HG03469 (cell line): ENCODE data around the gene PCBP3.

Source experiments
- ATAC-seq: cut with Tn5 transposase; IDR thresholded peaks from one replicate; pipeline ENCODE4 v1.9.1; 2021; ENCODE audit warnings: mild to moderate bottlenecking, moderate library complexity, moderate number of reproducible peaks; ENCODE audit not compliant: unreplicated experiment

Gene PCBP3

GRCh38 chr21:45918011-45918410 lies 274.5 kb downstream of the PCBP3 start:
- ATAC-seq, result no peak

- ATAC-seq, result no peak
Measured at GRCh38 chr21:45918835-45919447, 275.4 kb downstream of the PCBP3 start.

- no peak for ATAC-seq
Measured at GRCh38 chr21:45919593-45919992, 276.1 kb downstream of the PCBP3 start.

DNA sequence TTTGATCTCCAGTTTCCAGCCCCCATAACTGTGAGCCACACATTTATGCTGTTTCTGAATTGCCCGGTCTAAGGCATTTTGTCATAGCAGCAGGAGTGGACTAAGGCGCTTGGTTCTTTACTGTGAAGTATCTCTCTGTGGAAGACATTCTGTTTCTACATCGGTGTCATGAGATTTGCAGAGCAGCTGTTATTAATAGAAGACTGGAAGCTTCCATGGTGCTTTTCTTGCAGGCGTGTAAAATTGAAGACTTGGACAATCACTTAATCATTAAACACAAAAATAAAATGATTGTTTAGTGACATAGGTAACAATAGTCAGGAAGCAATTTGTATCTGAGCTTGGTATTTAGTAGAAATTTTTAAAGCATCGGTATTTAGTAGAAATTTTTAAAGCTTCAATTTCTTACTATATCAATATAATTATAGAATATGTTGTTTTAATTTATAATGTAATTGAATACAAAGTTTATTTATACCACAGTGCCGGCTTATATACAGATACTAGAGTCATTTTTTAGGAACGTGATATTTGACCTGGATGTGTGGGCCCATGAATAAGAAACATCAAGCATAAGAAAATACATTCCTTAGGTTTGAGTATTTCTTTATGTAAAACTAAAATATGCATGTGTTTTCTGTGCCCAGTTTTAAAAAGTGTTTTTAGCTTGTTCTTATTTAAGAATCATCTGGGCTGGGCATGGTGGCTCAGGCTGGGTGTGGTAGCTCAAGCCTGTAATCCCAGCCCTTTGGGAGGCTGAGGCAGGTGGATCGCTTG lies 277.5 kb downstream of the PCBP3 start:
- no peak for ATAC-seq

DNA sequence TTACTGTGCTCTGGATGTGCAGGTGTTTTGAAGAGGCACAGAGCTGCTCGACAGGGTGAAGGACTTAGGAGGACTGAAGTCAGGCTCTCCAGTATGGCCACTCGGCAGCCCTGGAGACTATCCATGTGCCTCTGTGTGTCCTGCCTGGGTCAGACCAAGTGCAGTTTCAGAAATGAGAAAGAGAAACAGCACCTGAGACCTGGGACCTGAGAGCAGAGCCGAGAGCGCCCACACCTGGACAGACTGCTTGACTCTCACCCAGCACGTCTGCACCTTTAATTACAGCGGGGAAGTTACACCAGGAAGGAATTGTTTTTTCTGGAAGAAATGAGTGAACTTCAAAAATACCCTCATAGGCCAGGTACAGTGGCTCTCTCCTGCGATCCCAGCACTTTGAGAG lies 278.4 kb downstream of the PCBP3 start:
- ATAC-seq, result no peak

- ATAC-seq, result no peak
Measured at GRCh38 chr21:45922648-45923047, 279.1 kb downstream of the PCBP3 start.

- ATAC-seq, result no peak
Measured at GRCh38 chr21:45923146-45923545, 279.6 kb downstream of the PCBP3 start.

- ATAC-seq, result no peak
Measured at GRCh38 chr21:45926281-45926680, 282.8 kb downstream of the PCBP3 start.

GRCh38 chr21:45927032-45927431 lies 283.5 kb downstream of the PCBP3 start:
- no peak for ATAC-seq

- ATAC-seq, result no peak
Measured at GRCh38 chr21:45927851-45928850, 284.6 kb downstream of the PCBP3 start.

DNA sequence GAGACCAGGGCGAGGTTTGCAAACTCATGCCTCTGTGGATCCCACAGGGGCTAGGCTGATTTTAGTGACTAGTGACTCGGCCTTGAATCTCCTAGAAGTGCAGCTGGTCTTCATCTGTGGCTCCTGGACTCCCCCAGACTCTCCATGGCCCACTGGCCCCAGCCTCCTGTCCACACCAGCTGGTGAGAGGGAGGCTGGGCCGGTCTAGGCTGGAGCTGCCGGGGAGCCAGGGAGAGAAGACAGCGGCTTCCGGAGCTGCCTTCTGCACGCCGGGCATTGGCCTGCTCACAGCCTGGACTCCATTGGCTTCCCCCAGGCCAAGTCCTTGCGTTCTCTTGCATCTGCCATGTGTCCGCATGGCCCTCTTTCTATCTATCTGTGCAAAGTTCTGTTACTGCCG lies 285.9 kb downstream of the PCBP3 start:
- no peak for ATAC-seq

DNA sequence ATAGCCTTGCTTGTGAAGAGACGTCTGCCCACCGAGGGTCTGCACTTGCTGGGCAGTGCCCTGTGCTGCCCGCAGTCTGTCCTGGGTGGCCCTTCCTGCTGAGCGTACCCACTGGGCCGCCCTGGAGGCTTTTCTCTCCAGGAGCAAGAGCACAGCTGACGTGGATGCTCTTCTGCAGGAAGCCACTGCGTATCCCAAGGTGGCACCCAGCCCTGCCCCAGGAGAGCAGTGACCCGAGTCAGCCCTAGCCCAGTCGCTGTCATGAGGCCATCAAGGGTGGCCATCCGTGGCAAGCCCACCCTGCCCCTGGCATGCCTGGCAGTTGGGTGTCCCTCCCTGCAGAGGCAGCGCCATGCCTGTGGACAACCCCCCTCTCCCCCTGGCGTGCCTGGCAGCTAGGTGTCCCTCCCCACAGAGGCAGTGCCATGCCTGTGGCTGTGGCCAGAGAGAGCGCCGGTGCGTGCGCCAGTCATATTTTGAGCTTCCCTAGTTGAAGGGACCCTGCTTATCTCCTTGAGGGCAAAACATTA lies 286.8 kb downstream of the PCBP3 start:
- no peak for ATAC-seq

DNA sequence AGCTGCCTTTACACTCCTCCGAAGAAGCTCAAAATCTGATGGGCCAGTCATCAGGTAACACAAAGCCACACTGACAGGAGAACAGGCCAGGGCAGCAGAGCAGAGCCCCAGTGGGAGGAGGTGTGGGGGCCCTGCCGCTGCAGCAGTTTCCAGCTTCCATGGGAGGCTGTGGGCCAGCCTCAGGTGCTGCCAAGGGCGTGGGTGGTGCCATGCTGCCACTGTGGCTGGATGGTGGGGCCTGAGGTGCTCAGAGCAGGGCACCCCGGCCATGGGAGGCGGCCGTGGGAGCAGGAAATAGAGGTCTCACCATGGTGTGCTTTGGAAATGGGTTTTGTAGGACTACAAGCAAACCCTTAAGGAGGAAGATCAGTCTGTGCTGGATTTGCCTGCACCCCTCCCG lies 287.3 kb downstream of the PCBP3 start:
- ATAC-seq, result no peak

DNA sequence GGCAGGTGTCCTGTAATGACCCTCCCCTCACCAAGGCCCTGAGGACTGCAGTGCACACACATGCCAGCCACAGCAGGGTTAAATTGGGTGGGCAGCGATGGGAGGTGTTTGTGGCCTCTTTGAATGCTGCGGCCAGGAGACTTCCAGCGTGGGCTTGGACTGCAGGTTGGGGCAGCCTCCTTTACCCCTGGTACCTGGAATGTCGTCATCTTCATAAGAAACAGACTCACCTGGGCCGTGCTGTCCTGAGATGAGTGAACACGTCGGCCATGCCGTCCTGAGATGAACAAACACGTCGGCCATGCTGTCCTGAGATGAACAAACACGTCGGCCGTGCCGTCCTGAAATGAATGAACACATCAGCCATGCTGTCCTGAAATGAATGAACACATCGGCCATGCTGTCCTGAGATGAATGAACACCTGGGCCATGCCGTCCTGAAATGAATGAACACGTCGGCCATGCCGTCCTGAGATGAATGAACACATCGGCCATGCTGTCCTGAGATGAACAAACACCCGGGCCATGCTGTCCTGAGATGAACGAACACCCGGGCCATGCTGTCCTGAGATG lies 288.0 kb downstream of the PCBP3 start:
- ATAC-seq, result no peak

- ATAC-seq, result no peak
Measured at GRCh38 chr21:45932922-45933502, 289.5 kb downstream of the PCBP3 start.

DNA sequence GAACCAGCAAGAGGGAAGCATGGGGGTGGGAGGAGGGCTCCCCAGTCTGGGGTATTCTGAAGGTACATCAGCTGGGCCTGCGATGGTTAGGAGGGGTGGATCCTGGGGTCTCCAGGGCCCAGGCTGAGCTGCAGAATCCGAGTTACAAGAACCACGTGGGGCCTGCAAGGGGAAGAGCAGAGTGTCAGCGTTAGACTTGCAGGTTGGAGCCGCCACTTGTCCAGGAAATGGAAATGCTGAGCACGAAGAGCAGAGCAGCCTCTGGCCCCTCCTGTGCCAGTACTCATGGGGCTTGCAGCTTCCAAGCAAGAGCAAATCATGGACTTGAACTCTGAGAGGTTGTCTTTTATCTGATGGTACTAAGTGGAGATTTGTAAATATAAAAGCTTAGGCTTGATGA lies 290.6 kb downstream of the PCBP3 start:
- no peak for ATAC-seq

GRCh38 chr21:45934554-45934953 lies 291.0 kb downstream of the PCBP3 start:
- no peak for ATAC-seq

DNA sequence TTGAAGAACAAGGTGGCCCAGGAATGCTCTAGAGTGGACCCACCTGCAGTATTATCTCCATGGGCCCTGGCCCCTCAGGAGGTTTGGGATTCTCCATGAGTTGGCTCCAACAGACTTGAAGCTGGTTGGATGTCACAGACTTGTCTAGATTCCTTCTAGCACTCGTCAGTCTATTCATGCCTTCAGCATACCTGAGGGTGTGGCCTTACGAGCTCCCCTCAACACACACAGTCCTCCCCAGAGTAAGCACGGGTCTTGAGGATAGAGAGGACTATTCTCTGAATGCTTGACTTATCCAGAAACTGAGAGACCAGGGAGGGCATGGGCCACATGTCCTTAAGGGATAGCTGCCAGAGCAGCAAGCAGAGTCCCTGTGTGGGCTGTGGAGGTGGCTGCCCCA lies 292.1 kb downstream of the PCBP3 start:
- no peak for ATAC-seq

DNA sequence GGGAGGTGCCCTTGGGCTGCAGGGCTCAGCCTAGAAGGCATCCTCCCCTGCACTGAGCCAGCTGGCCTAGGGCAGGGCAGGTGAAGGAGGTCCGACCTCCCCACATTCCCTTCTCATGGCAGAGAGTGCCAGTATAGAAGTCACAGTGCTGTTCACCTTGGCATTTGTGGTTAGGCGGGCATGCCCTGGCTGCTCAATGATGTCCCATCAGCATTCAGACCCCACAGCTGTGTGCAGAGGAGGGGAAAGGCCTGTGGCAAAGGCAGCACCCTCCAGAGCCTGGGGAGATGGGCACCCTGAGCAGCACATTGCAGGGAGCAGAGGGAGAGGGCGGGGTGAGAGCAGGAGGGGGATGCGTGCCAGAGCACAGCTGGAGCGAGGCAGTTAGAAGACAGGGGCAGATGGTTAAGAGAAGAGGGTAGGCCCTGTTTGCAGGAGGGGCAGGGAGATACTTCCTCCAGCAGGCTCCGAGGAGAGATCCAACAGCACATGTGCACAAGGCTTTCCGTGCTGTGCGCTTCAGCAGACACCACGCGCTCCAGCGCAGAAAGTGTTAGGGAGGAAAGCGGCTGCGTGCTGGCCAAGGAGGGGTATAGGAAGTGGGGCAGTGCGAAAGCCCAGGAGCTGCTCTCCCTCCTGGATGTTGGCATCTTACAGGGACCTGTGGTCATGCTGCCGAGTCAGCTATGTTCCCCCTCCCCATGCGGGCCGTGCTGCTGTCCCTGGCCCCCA lies 294.4 kb downstream of the PCBP3 start:
- no peak for ATAC-seq

DNA sequence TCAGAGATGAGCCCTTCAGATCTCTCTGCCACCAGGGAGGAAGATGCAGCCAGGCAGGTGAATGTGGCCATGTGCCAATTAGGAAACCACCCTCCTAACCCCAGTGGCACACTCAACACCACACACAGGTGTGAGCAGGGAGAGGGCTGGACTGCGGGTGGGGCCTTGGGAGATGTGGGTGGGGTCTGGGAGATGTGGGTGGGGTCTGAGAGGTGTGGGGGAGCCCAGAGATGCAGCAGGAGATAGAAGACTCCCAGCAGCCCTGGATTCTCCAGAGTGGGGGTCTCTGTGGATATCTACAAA lies 294.9 kb downstream of the PCBP3 start:
- ATAC-seq, result no peak
